ENCODE results near the gene ZDHHC9.

The ZDHHC9 gene

GRCh38 chrX:129791336-129791735 is 52.4 kb downstream of the ZDHHC9 start:
- TF ChIP-seq EZH2phosphoT487 (IDR thresholded peaks at IDR 0.05; ENCODE audit: borderline replicate concordance): no peak
- TF ChIP-seq, protein P1, sequence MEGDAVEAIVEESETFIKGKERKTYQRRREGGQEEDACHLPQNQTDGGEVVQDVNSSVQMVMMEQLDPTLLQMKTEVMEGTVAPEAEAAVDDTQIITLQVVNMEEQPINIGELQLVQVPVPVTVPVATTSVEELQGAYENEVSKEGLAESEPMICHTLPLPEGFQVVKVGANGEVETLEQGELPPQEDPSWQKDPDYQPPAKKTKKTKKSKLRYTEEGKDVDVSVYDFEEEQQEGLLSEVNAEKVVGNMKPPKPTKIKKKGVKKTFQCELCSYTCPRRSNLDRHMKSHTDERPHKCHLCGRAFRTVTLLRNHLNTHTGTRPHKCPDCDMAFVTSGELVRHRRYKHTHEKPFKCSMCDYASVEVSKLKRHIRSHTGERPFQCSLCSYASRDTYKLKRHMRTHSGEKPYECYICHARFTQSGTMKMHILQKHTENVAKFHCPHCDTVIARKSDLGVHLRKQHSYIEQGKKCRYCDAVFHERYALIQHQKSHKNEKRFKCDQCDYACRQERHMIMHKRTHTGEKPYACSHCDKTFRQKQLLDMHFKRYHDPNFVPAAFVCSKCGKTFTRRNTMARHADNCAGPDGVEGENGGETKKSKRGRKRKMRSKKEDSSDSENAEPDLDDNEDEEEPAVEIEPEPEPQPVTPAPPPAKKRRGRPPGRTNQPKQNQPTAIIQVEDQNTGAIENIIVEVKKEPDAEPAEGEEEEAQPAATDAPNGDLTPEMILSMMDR (conservative IDR thresholded peaks at IDR 0.05; ENCODE audit: low read length): no peak
- no peak overlapping the region for H3K4me2 ChIP-seq (ENCODE audit: low read depth, low read length, poor library complexity, severe bottlenecking)
- H3K9ac ChIP-seq (ENCODE audit: low read depth, low read length, poor library complexity, severe bottlenecking): no peak overlapping the region
- H3K4me1 ChIP-seq (ENCODE audit: insufficient read depth, low read length, poor library complexity, severe bottlenecking): peaks cover 14% of the 10 kb centered on the region
- H3K36me3 ChIP-seq (ENCODE audit: insufficient read depth, low read length): peaks cover 73% of the 10 kb centered on the region; the same call in 1 of the 2 replicates
- H3K4me3 ChIP-seq (ENCODE audit: low read length, poor library complexity, severe bottlenecking): no peak overlapping the region
- no peak overlapping the region for H2AFZ ChIP-seq (ENCODE audit: low read length)
- H3K9me2 ChIP-seq (replicated peaks; ENCODE audit: low read depth, low read length): no peaks in the 10 kb centered on the region
- no peaks in the 10 kb centered on the region for H3F3A ChIP-seq (ENCODE audit: low read depth)
- H3K79me2 ChIP-seq (ENCODE audit: insufficient read depth, low read length): peaks cover 43% of the 10 kb centered on the region
- H3K9me3 ChIP-seq (ENCODE audit: insufficient read depth, low read depth, low read length): no peaks in the 10 kb centered on the region
- H4K20me1 ChIP-seq (ENCODE audit: insufficient read depth, low read length, poor library complexity, severe bottlenecking): peaks cover 46% of the 10 kb centered on the region
- H3K27me3 ChIP-seq (ENCODE audit: insufficient read depth, low read length, poor library complexity, severe bottlenecking): no peaks in the 10 kb centered on the region

GRCh38 chrX:129790808-129791207 is 52.9 kb downstream of the ZDHHC9 start:
- H3K27me3 ChIP-seq (ENCODE audit: insufficient read depth, low read length, poor library complexity, severe bottlenecking): no peaks in the 10 kb centered on the region
- H3K4me3 ChIP-seq (ENCODE audit: low read length, poor library complexity, severe bottlenecking): no peak overlapping the region
- H3K4me1 ChIP-seq (ENCODE audit: insufficient read depth, low read length, poor library complexity, severe bottlenecking): peaks cover 19% of the 10 kb centered on the region
- H3F3A ChIP-seq (ENCODE audit: low read depth): no peaks in the 10 kb centered on the region; the same call in 1 of the 2 replicates
- no peak overlapping the region for H2AFZ ChIP-seq (ENCODE audit: low read length)
- H3K9ac ChIP-seq (ENCODE audit: low read depth, low read length, poor library complexity, severe bottlenecking): no peak overlapping the region
- no peaks in the 10 kb centered on the region for H3K9me3 ChIP-seq (ENCODE audit: insufficient read depth, low read depth, low read length)
- peaks cover 51% of the 10 kb centered on the region for H4K20me1 ChIP-seq (ENCODE audit: insufficient read depth, low read length, poor library complexity, severe bottlenecking)
- no peaks in the 10 kb centered on the region for H3K9me2 ChIP-seq (replicated peaks; ENCODE audit: low read depth, low read length)
- TF ChIP-seq, protein P1 (conservative IDR thresholded peaks at IDR 0.05; ENCODE audit: low read length): no peak
- TF ChIP-seq EZH2phosphoT487 (IDR thresholded peaks at IDR 0.05; ENCODE audit: borderline replicate concordance): no peak
- peaks cover 48% of the 10 kb centered on the region for H3K79me2 ChIP-seq (ENCODE audit: insufficient read depth, low read length)
- H3K4me2 ChIP-seq (ENCODE audit: low read depth, low read length, poor library complexity, severe bottlenecking): no peak overlapping the region
- H3K36me3 ChIP-seq (ENCODE audit: insufficient read depth, low read length): peaks cover 67% of the 10 kb centered on the region; the same call in 1 of the 2 replicates

DNA sequence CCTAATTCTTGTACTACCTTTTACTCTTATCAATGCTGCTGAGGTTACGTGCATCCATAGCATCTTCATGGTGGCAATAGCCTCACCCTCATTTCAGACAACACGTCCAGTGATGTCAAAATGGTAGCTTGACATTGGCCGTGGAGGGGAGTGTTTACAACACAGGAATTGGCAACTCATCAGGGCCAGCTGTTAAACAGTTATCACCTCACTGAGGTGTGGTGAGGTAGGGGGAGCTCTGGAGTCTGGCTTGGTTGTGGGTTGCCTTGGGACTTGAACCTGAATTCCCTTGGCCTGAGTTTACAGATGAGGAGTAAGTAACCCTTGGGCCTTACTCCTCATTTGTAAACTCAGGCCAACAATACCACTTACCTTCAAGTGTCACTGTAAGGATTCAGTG is 53.5 kb downstream of the ZDHHC9 start:
- H3K4me3 ChIP-seq (ENCODE audit: low read length, poor library complexity, severe bottlenecking): no peak overlapping the region
- peaks cover 55% of the 10 kb centered on the region for H4K20me1 ChIP-seq (ENCODE audit: insufficient read depth, low read length, poor library complexity, severe bottlenecking)
- TF ChIP-seq, protein P1 (conservative IDR thresholded peaks at IDR 0.05; ENCODE audit: low read length): 0 out of 2 replicates have a peak, but pooled peaks have one; percentile 15
- TF ChIP-seq EZH2phosphoT487 (IDR thresholded peaks at IDR 0.05; ENCODE audit: borderline replicate concordance): no peak
- no peaks in the 10 kb centered on the region for H3K27me3 ChIP-seq (ENCODE audit: insufficient read depth, low read length, poor library complexity, severe bottlenecking)
- H3K9me2 ChIP-seq (replicated peaks; ENCODE audit: low read depth, low read length): no peaks in the 10 kb centered on the region
- no peak overlapping the region for H3K9ac ChIP-seq (ENCODE audit: low read depth, low read length, poor library complexity, severe bottlenecking)
- peaks cover 19% of the 10 kb centered on the region for H3K4me1 ChIP-seq (ENCODE audit: insufficient read depth, low read length, poor library complexity, severe bottlenecking)
- H3K79me2 ChIP-seq (ENCODE audit: insufficient read depth, low read length): peaks cover 55% of the 10 kb centered on the region
- peaks cover 3% of the 10 kb centered on the region; the same call in 1 of the 2 replicates for H3F3A ChIP-seq (ENCODE audit: low read depth)
- no peak overlapping the region for H3K4me2 ChIP-seq (ENCODE audit: low read depth, low read length, poor library complexity, severe bottlenecking)
- peaks cover 61% of the 10 kb centered on the region; the same call in 1 of the 2 replicates for H3K36me3 ChIP-seq (ENCODE audit: insufficient read depth, low read length)
- H3K9me3 ChIP-seq (ENCODE audit: insufficient read depth, low read depth, low read length): no peaks in the 10 kb centered on the region
- no peak overlapping the region for H2AFZ ChIP-seq (ENCODE audit: low read length)
